PC-3 (cell line): ENCODE measurements around the gene ZNF622.

ENCODE experiments used
- CTCF ChIP-seq: fragments of 300-600 bp; sonication (generic); conservative IDR thresholded peaks from 2 replicates; pipeline ENCODE4 v1.5.1; 2017; ENCODE audit warnings: antibody characterized with exemption, low read depth, mild to moderate bottlenecking, low read length
- EZH2phosphoT487 ChIP-seq: fragments of 300-600 bp; sonication (generic); IDR thresholded peaks from 2 replicates; pipeline ENCODE4 v1.6.1; 2018; ENCODE audit warnings: mild to moderate bottlenecking, antibody characterized with exemption, low read length, borderline replicate concordance

GRCh38 chr5:16484081-16484480 is 18.5 kb upstream of the ZNF622 start:
- no peak for TF ChIP-seq CTCF
- TF ChIP-seq EZH2phosphoT487, result no peak
